Body of pancreas (tissue), 4 donors: ENCODE results near the gene USP15.
"Not testable (repeated sequence)": the region's sequence is repeated elsewhere in the genome, so short reads cannot be mapped to it uniquely, and the experiment has no call there.

Experiments used
- CTCF ChIP-seq, 7 experiments: fragments of 450-650 bp in 4 of 7; fragments of 200-600 bp in 3 of 7; sonication (generic) in 3 of 7; IDR thresholded peaks; one replicate each; pipeline ENCODE4 v1.5.1; 2016 to 2019; ENCODE audit warnings: antibody characterized with exemption in 7 of 7
- POLR2A ChIP-seq, 3 donors: fragments of 450-650 bp; IDR thresholded peaks; one replicate each; pipeline ENCODE4 v1.6.1; 2016; ENCODE audit warnings: antibody characterized with exemption in 3 of 3, mild to moderate bottlenecking in 2 of 3

GRCh38 chr12:62368430-62369223, 108.4 kb downstream of the USP15 start:
- not testable (repeated sequence) for TF ChIP-seq CTCF, POLR2A (IDR thresholded peaks at IDR 0.05)
